Neuronal stem cell (in vitro differentiated cells): ENCODE measurements around the gene CSMD2.

ENCODE experiments used
- DNase-seq: peaks from one replicate; pipeline ENCODE4 v3.0.0-alpha.2; 2013; ENCODE audit warnings: low spot score
- H2AFZ ChIP-seq: one replicate; pipeline ENCODE4 v1.6.1; 2013; ENCODE audit warnings: mild to moderate bottlenecking, low read length, inconsistent platforms
- H2AK5ac ChIP-seq: 2 replicates; pipeline ENCODE4 v1.6.1; 2013; ENCODE audit warnings: low read depth, mild to moderate bottlenecking, inconsistent platforms, low read length, moderate library complexity, mixed read lengths
- H2BK120ac ChIP-seq: 2 replicates; pipeline ENCODE4 v1.6.1; 2013; ENCODE audit warnings: low read depth, mild to moderate bottlenecking, inconsistent platforms, low read length, moderate library complexity, mixed read lengths
- H2BK12ac ChIP-seq: one replicate; pipeline ENCODE4 v1.6.1; 2013; ENCODE audit warnings: low read length, inconsistent platforms
- H2BK15ac ChIP-seq: 2 replicates; pipeline ENCODE4 v1.6.1; 2013; ENCODE audit warnings: mild to moderate bottlenecking, low read length, inconsistent platforms, mixed read lengths
- H2BK5ac ChIP-seq: one replicate; pipeline ENCODE4 v1.6.1; 2013; ENCODE audit warnings: inconsistent platforms, mild to moderate bottlenecking, low read length, moderate library complexity
- H3K14ac ChIP-seq: one replicate; pipeline ENCODE4 v1.6.1; 2013; ENCODE audit warnings: low read length, inconsistent platforms
- H3K18ac ChIP-seq: 2 replicates; pipeline ENCODE4 v1.6.1; 2013; ENCODE audit warnings: low read length, inconsistent platforms
- H3K23ac ChIP-seq: 2 replicates; pipeline ENCODE4 v1.6.1; 2013; ENCODE audit warnings: low read depth, mild to moderate bottlenecking, mixed read lengths, low read length, inconsistent platforms; ENCODE audit not compliant: poor library complexity
- H3K27ac ChIP-seq: replicated peaks from 3 replicates; pipeline ENCODE4 v1.5.1; 2013; ENCODE audit warnings: low read length, inconsistent platforms
- H3K27me3 ChIP-seq, 3 experiments: 2 replicates each; pipeline ENCODE4 v1.6.1; 2013; ENCODE audit warnings: low read length in 3 of 3, mild to moderate bottlenecking in 2 of 3, inconsistent platforms in 1 of 3, low read depth in 1 of 3, mixed read lengths in 1 of 3, moderate library complexity in 1 of 3; ENCODE audit not compliant: control insufficient read depth in 3 of 3, insufficient read depth in 3 of 3
- H3K36me3 ChIP-seq, 2 donors: replicated peaks in 1 of 2; 2 replicates each; pipeline ENCODE4 v1.6.1; 2013; ENCODE audit warnings: low read length in 2 of 2; ENCODE audit not compliant: control insufficient read depth in 2 of 2, insufficient read depth in 2 of 2
- H3K4ac ChIP-seq: 2 replicates; pipeline ENCODE4 v1.6.1; 2013; ENCODE audit warnings: inconsistent platforms, mild to moderate bottlenecking, low read length, moderate library complexity
- H3K4me1 ChIP-seq, 2 donors: 1 replicate in 1 of 2; 2 replicates in 1 of 2; pipeline ENCODE4 v1.6.1; 2013; ENCODE audit warnings: low read length in 2 of 2, low read depth in 1 of 2; ENCODE audit not compliant: control insufficient read depth in 2 of 2, insufficient read depth in 1 of 2
- H3K4me2 ChIP-seq: one replicate; pipeline ENCODE4 v1.6.1; 2013; ENCODE audit warnings: mild to moderate bottlenecking, low read length, inconsistent platforms; ENCODE audit not compliant: insufficient read depth, poor library complexity, severe bottlenecking
- H3K4me3 ChIP-seq, 2 donors: 2 replicates each; pipeline ENCODE4 v1.5.1; 2013; ENCODE audit warnings: low read length in 2 of 2, mild to moderate bottlenecking in 2 of 2, inconsistent platforms in 1 of 2, moderate library complexity in 1 of 2
- H3K79me1 ChIP-seq: one replicate; pipeline ENCODE4 v1.6.1; 2013; ENCODE audit warnings: low read depth, mild to moderate bottlenecking, inconsistent platforms, low read length, moderate library complexity
- H3K9ac ChIP-seq: one replicate; pipeline ENCODE4 v1.6.1; 2013; ENCODE audit warnings: mild to moderate bottlenecking, low read depth, low read length, inconsistent platforms; ENCODE audit not compliant: poor library complexity
- H3K9me3 ChIP-seq, 2 donors: replicated peaks in 1 of 2; 2 replicates each; pipeline versions ENCODE3 to v1.6.1; 2013; ENCODE audit warnings: low read length in 2 of 2, mild to moderate bottlenecking in 2 of 2, inconsistent platforms in 1 of 2, low read depth in 1 of 2, mixed read lengths in 1 of 2, moderate library complexity in 1 of 2; ENCODE audit not compliant: control insufficient read depth in 2 of 2, insufficient read depth in 1 of 2
- H4K8ac ChIP-seq: one replicate; pipeline ENCODE4 v1.6.1; 2013; ENCODE audit warnings: low read depth, mild to moderate bottlenecking, inconsistent platforms, low read length, moderate library complexity
- H4K91ac ChIP-seq: one replicate; pipeline ENCODE4 v1.6.1; 2013; ENCODE audit warnings: low read length, low read depth, mild to moderate bottlenecking, inconsistent platforms; ENCODE audit not compliant: poor library complexity
- WGBS, 2 donors: extraction: QIAGEN DNeasy Blood & Tissue Kit; methylation state at CpG; one replicate each; pipeline ENCODE4 v1.1.7; 2013; ENCODE audit warnings: missing lambda C conversion rate in 2 of 2, mixed read lengths in 1 of 2; ENCODE audit not compliant: insufficient read length in 2 of 2, insufficient replicate concordance in 1 of 2; ENCODE audit errors: extremely low coverage in 2 of 2; 5-methylcytosine and 5-hydroxymethylcytosine counted together

CSMD2 gene

GRCh38 chr1:33725037-33725436 lies 440.0 kb downstream of the CSMD2 start:
- H3K4me3 ChIP-seq, result no peak overlapping the region
- no CpG with 5 or more reads among the region's 8 CpGs for WGBS, 2 donors

GRCh38 chr1:33724348-33724747 lies 440.7 kb downstream of the CSMD2 start:
- Histone ChIP-seq H3K4me1 (peaks cover 0 to 6% of the 10 kb centered on the region in 2 donors), H2AK5ac (no peak overlapping the region), H3K4me2 (no peak overlapping the region), H2AFZ (no peak overlapping the region), H3K27me3 (no peaks in the 10 kb centered on the region), H2BK5ac (no peak overlapping the region), H2BK15ac (no peak overlapping the region), H3K23ac (no peak overlapping the region), H3K9me3 (no peaks in the 10 kb centered on the region), H4K8ac (no peak overlapping the region), H3K27ac (no peak overlapping the region), H3K9ac (no peak overlapping the region), H3K18ac (no peak overlapping the region), H3K4ac (no peak overlapping the region), H4K91ac (no peak overlapping the region), H2BK120ac (no peak overlapping the region), H3K14ac (no peak overlapping the region), H3K36me3 (no peaks in the 10 kb centered on the region), H2BK12ac (no peak overlapping the region), H3K4me3 (no peak overlapping the region), H3K79me1 (no peaks in the 10 kb centered on the region)
- WGBS, 2 donors, result no CpG with 5 or more reads among the region's 11 CpGs
- no peak for DNase-seq

More at GRCh38 chr1:33725037-33725436, 440.0 kb downstream of the CSMD2 start:
- H3K27me3 ChIP-seq, result no peaks in the 10 kb centered on the region
- H2AFZ ChIP-seq, result no peak overlapping the region
- H4K91ac ChIP-seq, result no peak overlapping the region
- H2BK15ac ChIP-seq, result no peak overlapping the region
- no peak overlapping the region for H4K8ac ChIP-seq
- H3K9me3 ChIP-seq, result no peaks in the 10 kb centered on the region
- no peak overlapping the region for H3K23ac ChIP-seq
- no peak overlapping the region for H2AK5ac ChIP-seq
- H3K9ac ChIP-seq, result no peak overlapping the region
- no peak overlapping the region for H3K27ac ChIP-seq
- H3K36me3 ChIP-seq, result no peaks in the 10 kb centered on the region
- no peak overlapping the region for H2BK5ac ChIP-seq
- no peak overlapping the region for H3K4ac ChIP-seq
- no peak overlapping the region for H3K14ac ChIP-seq
- DNase-seq, result no peak
- H2BK12ac ChIP-seq, result no peak overlapping the region
- H3K4me1 ChIP-seq, result peaks cover 0 to 6% of the 10 kb centered on the region in 2 donors
- no peak overlapping the region for H2BK120ac ChIP-seq
- no peak overlapping the region for H3K18ac ChIP-seq
- H3K4me2 ChIP-seq, result no peak overlapping the region
- no peaks in the 10 kb centered on the region for H3K79me1 ChIP-seq

GRCh38 chr1:33723251-33723650 lies 441.8 kb downstream of the CSMD2 start:
- Histone ChIP-seq H4K91ac (no peak overlapping the region), H3K18ac (no peak overlapping the region), H3K79me1 (no peaks in the 10 kb centered on the region), H4K8ac (no peak overlapping the region), H3K4me3 (no peak overlapping the region), H3K4me1 (peaks cover 0 to 4% of the 10 kb centered on the region in 2 donors), H3K14ac (no peak overlapping the region), H3K27me3 (no peaks in the 10 kb centered on the region), H3K9me3 (no peaks in the 10 kb centered on the region), H2BK15ac (no peak overlapping the region), H2BK5ac (no peak overlapping the region), H3K4ac (no peak overlapping the region), H2AFZ (no peak overlapping the region), H3K27ac (no peak overlapping the region), H2BK120ac (no peak overlapping the region), H3K36me3 (no peaks in the 10 kb centered on the region), H3K9ac (no peak overlapping the region), H3K23ac (no peak overlapping the region), H3K4me2 (no peak overlapping the region), H2AK5ac (no peak overlapping the region), H2BK12ac (no peak overlapping the region)
- no peak for DNase-seq
- no CpG with 5 or more reads among the region's 4 CpGs for WGBS, 2 donors

GRCh38 chr1:33721301-33721815 lies 443.7 kb downstream of the CSMD2 start:
- Histone ChIP-seq H3K27me3 (no peaks in the 10 kb centered on the region), H3K4me3 (no peak overlapping the region), H3K18ac (peak overlapping the region; percentile 7), H2AFZ (no peak overlapping the region), H3K9me3 (no peaks in the 10 kb centered on the region), H3K4me2 (no peak overlapping the region), H3K4me1 (no peaks in the 10 kb centered on the region), H3K36me3 (no peaks in the 10 kb centered on the region), H2BK120ac (no peak overlapping the region), H3K27ac (no peak overlapping the region), H2BK5ac (no peak overlapping the region), H2BK15ac (no peak overlapping the region), H3K14ac (no peak overlapping the region), H4K8ac (no peak overlapping the region), H3K9ac (no peak overlapping the region), H3K4ac (no peak overlapping the region), H2BK12ac (no peak overlapping the region), H4K91ac (no peak overlapping the region), H3K79me1 (no peaks in the 10 kb centered on the region), H3K23ac (no peak overlapping the region), H2AK5ac (no peak overlapping the region)
- DNase-seq, result no peak
- WGBS, 2 donors, result no CpG with 5 or more reads among the region's 2 CpGs
